Vagina (tissue), 2 donors: ENCODE results near the gene ALDH3B1. TPM values are rescaled to one million over a fixed set of nuclear protein-coding genes. Genes with fewer than 3 reads are reported as not detected.

Experiments
- DNase-seq, 2 donors: peaks; one replicate each; pipeline ENCODE4 v3.0.0-alpha.2; 2017; ENCODE audit errors: extremely low spot score in 2 of 2
- H3K27ac ChIP-seq: fragments of 200-600 bp; sonication (generic); one replicate; pipeline ENCODE4 v1.5.1; 2019
- H3K27me3 ChIP-seq: fragments of 200-600 bp; sonication (generic); one replicate; pipeline ENCODE4 v1.5.1; 2019
- H3K36me3 ChIP-seq, 2 donors: fragments of 200-600 bp; sonication (generic); one replicate each; pipeline ENCODE4 v1.5.1; 2017 to 2019
- H3K4me1 ChIP-seq: fragments of 200-600 bp; sonication (generic); one replicate; pipeline ENCODE4 v1.5.1; 2019
- H3K4me3 ChIP-seq, 2 donors: fragments of 200-600 bp; sonication (generic); 1 replicate in 1 of 2; 2 replicates in 1 of 2; pipeline ENCODE4 v1.5.1; 2016 to 2019
- H3K9me3 ChIP-seq: fragments of 200-600 bp; sonication (generic); one replicate; pipeline ENCODE4 v1.5.1; 2019
- CTCF ChIP-seq, 3 experiments: fragments of 450-650 bp in 2 of 3; fragments of 200-600 bp in 1 of 3; sonication (generic) in 1 of 3; IDR thresholded peaks; one replicate each; pipeline ENCODE4 v1.5.1; 2017 to 2019; ENCODE audit warnings: antibody characterized with exemption in 3 of 3, mild to moderate bottlenecking in 2 of 3, moderate library complexity in 2 of 3
- POLR2A ChIP-seq, 2 donors: fragments of 450-650 bp; IDR thresholded peaks; one replicate each; pipeline ENCODE4 v1.6.1; 2017; ENCODE audit warnings: antibody characterized with exemption in 2 of 2, mild to moderate bottlenecking in 2 of 2, moderate library complexity in 2 of 2
- POLR2AphosphoS5 ChIP-seq, 2 donors: sonication (generic); formaldehyde crosslinking; IDR thresholded peaks; one replicate each; pipeline ENCODE4 v1.9.0; 2017; ENCODE audit warnings: antibody characterized with exemption in 2 of 2, mild to moderate bottlenecking in 2 of 2, low read depth in 1 of 2; ENCODE audit not compliant: insufficient read depth in 1 of 2
- intact Hi-C: fragments of 100-400 bp; cut with DNase I; formaldehyde crosslinking; loops from one replicate; pipeline ENCODE4 v1.15.1; 2023
- total RNA-seq: library from RNA; depleted of rRNA; stranded (reverse); fragments of >200 nt; gene quantifications from one replicate; pipeline ENCODE4 v1.2.3, GENCODE V29; 2016

The ALDH3B1 gene
- total RNA-seq, 1 donor from 2014 or later = 22.1 TPM

- H3K4me3 ChIP-seq = no peak overlapping the region
- no peak overlapping the region for H3K27ac ChIP-seq
- TF ChIP-seq POLR2A (IDR thresholded peaks at IDR 0.05) (no peak), POLR2AphosphoS5 (IDR thresholded peaks at IDR 0.05; ENCODE audit: insufficient read depth in 1 of 2, low read depth in 1 of 2) (no peak), CTCF (IDR thresholded peaks at IDR 0.05) (no peak)
- DNase-seq = no peak
- no peaks in the 10 kb centered on the region for H3K9me3 ChIP-seq
- intact Hi-C loops = no loop called here
- no peaks in the 10 kb centered on the region for H3K27me3 ChIP-seq
- peaks cover 0 to 15% of the 10 kb centered on the region in 2 donors for H3K36me3 ChIP-seq
- no peaks in the 10 kb centered on the region for H3K4me1 ChIP-seq
Observed at GRCh38 chr11:68022531-68022930, 12.4 kb downstream of the ALDH3B1 start.

- peaks cover 0 to 15% of the 10 kb centered on the region in 2 donors for H3K36me3 ChIP-seq
- no peaks in the 10 kb centered on the region for H3K9me3 ChIP-seq
- no peak overlapping the region for H3K4me3 ChIP-seq
- intact Hi-C loops = no loop called here
- no peaks in the 10 kb centered on the region for H3K27me3 ChIP-seq
- no peak overlapping the region for H3K27ac ChIP-seq
- peaks cover 7% of the 10 kb centered on the region for H3K4me1 ChIP-seq
- TF ChIP-seq CTCF (IDR thresholded peaks at IDR 0.05) (no peak), POLR2A (IDR thresholded peaks at IDR 0.05) (no peak)
- no peak for DNase-seq
Observed at GRCh38 chr11:68024508-68024907, 14.4 kb downstream of the ALDH3B1 start.

- no peak for DNase-seq
- no peak overlapping the region for H3K4me3 ChIP-seq
- H3K27ac ChIP-seq = no peak overlapping the region
- peaks cover 0 to 15% of the 10 kb centered on the region in 2 donors for H3K36me3 ChIP-seq
- TF ChIP-seq CTCF (IDR thresholded peaks at IDR 0.05) = no peak
- TF ChIP-seq POLR2A (IDR thresholded peaks at IDR 0.05) = no peak
- TF ChIP-seq POLR2AphosphoS5 (IDR thresholded peaks at IDR 0.05; ENCODE audit: insufficient read depth in 1 of 2, low read depth in 1 of 2) = no peak
- H3K27me3 ChIP-seq = no peaks in the 10 kb centered on the region
- peaks cover 12% of the 10 kb centered on the region for H3K4me1 ChIP-seq
- H3K9me3 ChIP-seq = no peaks in the 10 kb centered on the region
- intact Hi-C loops = no loop called here
Observed at GRCh38 chr11:68025047-68025446, 14.9 kb downstream of the ALDH3B1 start.

GRCh38 chr11:68026391-68027105 is 16.4 kb downstream of the ALDH3B1 start:
- Histone ChIP-seq H3K9me3 (no peaks in the 10 kb centered on the region), H3K27me3 (no peaks in the 10 kb centered on the region), H3K4me1 (peaks cover 19% of the 10 kb centered on the region), H3K36me3 (peaks cover 0 to 15% of the 10 kb centered on the region in 2 donors), H3K27ac (no peak overlapping the region), H3K4me3 (no peak overlapping the region)
- no peak for DNase-seq
- TF ChIP-seq POLR2A (IDR thresholded peaks at IDR 0.05) (no peak), CTCF (IDR thresholded peaks at IDR 0.05) (no peak), POLR2AphosphoS5 (IDR thresholded peaks at IDR 0.05; ENCODE audit: insufficient read depth in 1 of 2, low read depth in 1 of 2) (no peak)
- intact Hi-C loops = no loop called here

GRCh38 chr11:68027667-68028066 is 17.5 kb downstream of the ALDH3B1 start:
- Histone ChIP-seq H3K27ac (no peak overlapping the region), H3K4me1 (peaks cover 26% of the 10 kb centered on the region), H3K27me3 (no peaks in the 10 kb centered on the region), H3K4me3 (no peak overlapping the region), H3K9me3 (no peaks in the 10 kb centered on the region), H3K36me3 (peaks cover 0 to 15% of the 10 kb centered on the region in 2 donors)
- DNase-seq = no peak
- TF ChIP-seq POLR2AphosphoS5 (IDR thresholded peaks at IDR 0.05; ENCODE audit: insufficient read depth in 1 of 2, low read depth in 1 of 2) (no peak), POLR2A (IDR thresholded peaks at IDR 0.05) (no peak), CTCF (IDR thresholded peaks at IDR 0.05) (no peak)
- intact Hi-C loops = no loop called here
